GM23338 (cell line): ENCODE results near the gene TMEM200A.
"Not testable (repeated sequence)": the region's sequence is repeated elsewhere in the genome, so short reads cannot be mapped to it uniquely, and the experiment has no call there.

Experiments used
- CTCF ChIP-seq, 2 experiments: fragments of 200-600 bp in 1 of 2; sonication (generic) in 1 of 2; conservative IDR thresholded peaks; 2 replicates each; pipeline versions ENCODE4 v1.5.1 to v1.6.1; 2016 to 2017; ENCODE audit warnings: antibody characterized with exemption in 2 of 2, low read depth in 2 of 2, mild to moderate bottlenecking in 2 of 2, moderate library complexity in 1 of 2
- EZH2 ChIP-seq: fragments of 200-600 bp; sonication (generic); IDR thresholded peaks from one replicate; pipeline ENCODE4 v1.8.0; 2017; ENCODE audit warnings: antibody characterized with exemption, mild to moderate bottlenecking, low read depth; ENCODE audit not compliant: unreplicated experiment
- EZH2phosphoT487 ChIP-seq: fragments of 200-600 bp; sonication (generic); IDR thresholded peaks from one replicate; pipeline ENCODE4 v1.8.1; 2018; ENCODE audit warnings: antibody characterized with exemption; ENCODE audit not compliant: unreplicated experiment
- POLR2AphosphoS5 ChIP-seq: IDR thresholded peaks from 2 replicates; pipeline ENCODE4 v1.6.1; 2016; ENCODE audit warnings: antibody characterized with exemption, low read depth
- REST ChIP-seq: IDR thresholded peaks from one replicate; pipeline ENCODE4 v1.6.1; 2018; ENCODE audit warnings: antibody characterized with exemption; ENCODE audit not compliant: unreplicated experiment

GRCh38 chr6:130346324-130346723 is 19.5 kb upstream of the TMEM200A start:
- TF ChIP-seq EZH2; CTCF (conservative IDR thresholded peaks at IDR 0.05; ENCODE audit: low read depth in 2 of 2); EZH2phosphoT487; REST; POLR2AphosphoS5: not testable (repeated sequence)
